HepG2 (cell line): ENCODE data around the gene TGFB2. TPM values are rescaled to one million over a fixed set of nuclear protein-coding genes. Genes with fewer than 3 reads are reported as not detected.

Experiments used
- BCL6 ChIP-seq: IDR thresholded peaks from 2 replicates; pipeline ENCODE4 v1.6.1; 2016; ENCODE audit warnings: missing genetic modification reagents, missing compliant biosample characterization
- BORCS8-MEF2B ChIP-seq: sonication (generic); formaldehyde crosslinking; IDR thresholded peaks from 2 replicates; pipeline ENCODE4 v1.8.0; 2022; ENCODE audit warnings: mild to moderate bottlenecking, missing genetic modification reagents
- FOXA3 ChIP-seq: IDR thresholded peaks from 2 replicates; pipeline ENCODE4 v1.6.1; 2016; ENCODE audit warnings: missing genetic modification reagents, missing compliant biosample characterization
- ISL2 ChIP-seq: sonication (generic); formaldehyde crosslinking; IDR thresholded peaks from 2 replicates; pipeline ENCODE4 v1.5.0; 2020; ENCODE audit warnings: missing genetic modification reagents
- NR2F2 ChIP-seq: IDR thresholded peaks from 2 replicates; pipeline ENCODE4 v1.6.1; 2012; ENCODE audit warnings: low read depth, inconsistent platforms, borderline replicate concordance
- PAF1 ChIP-seq: IDR thresholded peaks from 2 replicates; pipeline ENCODE4 v1.6.1; 2016; ENCODE audit warnings: missing genetic modification reagents, missing compliant biosample characterization
- PHF20 ChIP-seq: sonication (generic); formaldehyde crosslinking; IDR thresholded peaks from 2 replicates; pipeline ENCODE4 v1.5.0; 2020; ENCODE audit warnings: mild to moderate bottlenecking, missing genetic modification reagents
- TBX2 ChIP-seq: sonication (generic); formaldehyde crosslinking; IDR thresholded peaks from 2 replicates; pipeline ENCODE4 v1.5.0; 2020; ENCODE audit warnings: missing genetic modification reagents, mild to moderate bottlenecking, borderline replicate concordance
- polyA plus RNA-seq, 8 experiments: library from polyadenylated mRNA; depleted of rRNA in 3 of 8; stranded (reverse) in 7 of 8; unstranded in 1 of 8; fragments of >200 nt; fragmentation: Illumina TruSeq in 4 of 8; extraction: Trizol in 4 of 8; gene quantifications; 2 replicates each; pipeline versions ENCODE4 v1.2.1 to v1.2.3, GENCODE V29; 2011 to 2016; ENCODE audit warnings: low read depth in 4 of 8, missing spikeins in 1 of 8, mixed read lengths in 1 of 8; ENCODE audit not compliant: insufficient read depth in 1 of 8
- total RNA-seq, 5 experiments: library from RNA; depleted of rRNA; stranded (reverse); fragments of >200 nt; fragmentation: Illumina TruSeq; extraction: Trizol; gene quantifications; 2 replicates each; pipeline ENCODE4 v1.2.3, GENCODE V29; 2016; ENCODE audit warnings: low read depth in 1 of 5
- TF ChIP-seq, protein P1 (sequence below): sonication (generic); formaldehyde crosslinking; IDR thresholded peaks from 2 replicates; pipeline ENCODE4 v1.4.0; 2020; ENCODE audit warnings: mild to moderate bottlenecking, missing genetic modification reagents, borderline replicate concordance
- TF ChIP-seq, protein P2 (sequence below): sonication (generic); formaldehyde crosslinking; IDR thresholded peaks from 2 replicates; pipeline ENCODE4 v1.4.0; 2020; ENCODE audit warnings: missing genetic modification reagents, borderline replicate concordance
- TF ChIP-seq, protein P3 (sequence below): sonication (generic); formaldehyde crosslinking; IDR thresholded peaks from 2 replicates; pipeline ENCODE4 v1.9.0; 2022; ENCODE audit warnings: low read depth, missing genetic modification reagents
- TF ChIP-seq, protein P4 (sequence below), 2 experiments: sonication (generic) in 1 of 2; formaldehyde crosslinking in 1 of 2; IDR thresholded peaks; 2 replicates each; pipeline versions ENCODE4 v1.4.0 to v1.6.1; 2016 to 2020; ENCODE audit warnings: borderline replicate concordance in 1 of 2, low read depth in 1 of 2, mild to moderate bottlenecking in 1 of 2, missing genetic modification reagents in 1 of 2

TGFB2 gene
- total and polyA plus RNA-seq, 2 of the 13 experiments (the other 11 are each of a cell fraction or from before 2014, with no cell fraction given) = 0.07 TPM; not detected in 1

DNA sequence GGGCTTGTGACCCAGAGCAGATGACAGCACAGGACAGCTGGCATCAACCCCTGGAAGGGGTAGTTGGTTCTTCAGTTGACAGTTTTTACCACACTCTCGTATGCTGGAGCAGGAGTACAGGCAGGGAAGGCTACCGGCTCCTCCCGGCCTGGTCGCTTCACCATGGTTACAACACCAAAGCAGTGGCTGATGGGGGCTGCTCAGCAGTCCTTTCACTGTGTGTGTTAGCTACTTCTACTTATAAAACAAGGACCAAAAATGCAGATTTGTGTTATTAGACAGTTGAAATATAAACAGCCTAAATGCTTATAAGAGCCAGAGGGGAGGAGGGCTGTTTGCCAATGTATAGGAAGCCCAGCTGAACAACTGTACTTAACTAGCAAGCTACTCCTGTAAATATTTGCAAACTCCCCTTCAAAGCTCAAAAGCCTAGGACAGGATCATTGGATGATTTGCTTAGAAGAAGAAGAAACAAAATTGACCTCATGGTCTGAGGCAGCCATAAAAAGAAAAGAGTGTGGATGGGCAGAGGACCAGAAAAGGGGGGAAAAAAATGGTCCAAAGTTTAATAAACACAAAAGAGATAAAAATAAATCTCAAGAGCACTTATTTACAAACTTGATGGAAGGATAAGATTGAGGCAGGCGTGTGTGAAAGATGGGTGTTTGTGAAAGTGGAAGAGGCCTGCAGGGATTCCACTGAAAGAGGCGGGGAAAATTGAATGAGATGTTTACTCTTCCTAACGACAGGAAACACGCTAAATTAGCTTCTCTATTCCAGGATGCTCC is 57.1 kb downstream of the TGFB2 start (continued):
- TF ChIP-seq, protein P1, sequence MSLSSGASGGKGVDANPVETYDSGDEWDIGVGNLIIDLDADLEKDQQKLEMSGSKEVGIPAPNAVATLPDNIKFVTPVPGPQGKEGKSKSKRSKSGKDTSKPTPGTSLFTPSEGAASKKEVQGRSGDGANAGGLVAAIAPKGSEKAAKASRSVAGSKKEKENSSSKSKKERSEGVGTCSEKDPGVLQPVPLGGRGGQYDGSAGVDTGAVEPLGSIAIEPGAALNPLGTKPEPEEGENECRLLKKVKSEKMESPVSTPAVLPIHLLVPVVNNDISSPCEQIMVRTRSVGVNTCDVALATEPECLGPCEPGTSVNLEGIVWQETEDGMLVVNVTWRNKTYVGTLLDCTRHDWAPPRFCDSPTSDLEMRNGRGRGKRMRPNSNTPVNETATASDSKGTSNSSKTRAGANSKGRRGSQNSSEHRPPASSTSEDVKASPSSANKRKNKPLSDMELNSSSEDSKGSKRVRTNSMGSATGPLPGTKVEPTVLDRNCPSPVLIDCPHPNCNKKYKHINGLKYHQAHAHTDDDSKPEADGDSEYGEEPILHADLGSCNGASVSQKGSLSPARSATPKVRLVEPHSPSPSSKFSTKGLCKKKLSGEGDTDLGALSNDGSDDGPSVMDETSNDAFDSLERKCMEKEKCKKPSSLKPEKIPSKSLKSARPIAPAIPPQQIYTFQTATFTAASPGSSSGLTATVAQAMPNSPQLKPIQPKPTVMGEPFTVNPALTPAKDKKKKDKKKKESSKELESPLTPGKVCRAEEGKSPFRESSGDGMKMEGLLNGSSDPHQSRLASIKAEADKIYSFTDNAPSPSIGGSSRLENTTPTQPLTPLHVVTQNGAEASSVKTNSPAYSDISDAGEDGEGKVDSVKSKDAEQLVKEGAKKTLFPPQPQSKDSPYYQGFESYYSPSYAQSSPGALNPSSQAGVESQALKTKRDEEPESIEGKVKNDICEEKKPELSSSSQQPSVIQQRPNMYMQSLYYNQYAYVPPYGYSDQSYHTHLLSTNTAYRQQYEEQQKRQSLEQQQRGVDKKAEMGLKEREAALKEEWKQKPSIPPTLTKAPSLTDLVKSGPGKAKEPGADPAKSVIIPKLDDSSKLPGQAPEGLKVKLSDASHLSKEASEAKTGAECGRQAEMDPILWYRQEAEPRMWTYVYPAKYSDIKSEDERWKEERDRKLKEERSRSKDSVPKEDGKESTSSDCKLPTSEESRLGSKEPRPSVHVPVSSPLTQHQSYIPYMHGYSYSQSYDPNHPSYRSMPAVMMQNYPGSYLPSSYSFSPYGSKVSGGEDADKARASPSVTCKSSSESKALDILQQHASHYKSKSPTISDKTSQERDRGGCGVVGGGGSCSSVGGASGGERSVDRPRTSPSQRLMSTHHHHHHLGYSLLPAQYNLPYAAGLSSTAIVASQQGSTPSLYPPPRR (CRISPR knock-in tag) = peak; percentile 89
- TF ChIP-seq ISL2 (CRISPR knock-in tag) (peak; percentile 87), PHF20 (CRISPR knock-in tag) (no peak), BORCS8-MEF2B (CRISPR knock-in tag) (no peak), TBX2 (CRISPR knock-in tag) (peak; percentile 60; the same call in 1 of the 2 replicates), PAF1 (no peak), BCL6 (CRISPR knock-in tag) (peak; percentile 75), FOXA3 (CRISPR knock-in tag) (peak; percentile 61), NR2F2 (peak; percentile 57; the same call in 1 of the 2 replicates)
- TF ChIP-seq, protein P2, sequence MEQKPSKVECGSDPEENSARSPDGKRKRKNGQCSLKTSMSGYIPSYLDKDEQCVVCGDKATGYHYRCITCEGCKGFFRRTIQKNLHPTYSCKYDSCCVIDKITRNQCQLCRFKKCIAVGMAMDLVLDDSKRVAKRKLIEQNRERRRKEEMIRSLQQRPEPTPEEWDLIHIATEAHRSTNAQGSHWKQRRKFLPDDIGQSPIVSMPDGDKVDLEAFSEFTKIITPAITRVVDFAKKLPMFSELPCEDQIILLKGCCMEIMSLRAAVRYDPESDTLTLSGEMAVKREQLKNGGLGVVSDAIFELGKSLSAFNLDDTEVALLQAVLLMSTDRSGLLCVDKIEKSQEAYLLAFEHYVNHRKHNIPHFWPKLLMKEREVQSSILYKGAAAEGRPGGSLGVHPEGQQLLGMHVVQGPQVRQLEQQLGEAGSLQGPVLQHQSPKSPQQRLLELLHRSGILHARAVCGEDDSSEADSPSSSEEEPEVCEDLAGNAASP (CRISPR knock-in tag) = peak; percentile 61; the same call in 1 of the 2 replicates
- TF ChIP-seq, protein P3, sequence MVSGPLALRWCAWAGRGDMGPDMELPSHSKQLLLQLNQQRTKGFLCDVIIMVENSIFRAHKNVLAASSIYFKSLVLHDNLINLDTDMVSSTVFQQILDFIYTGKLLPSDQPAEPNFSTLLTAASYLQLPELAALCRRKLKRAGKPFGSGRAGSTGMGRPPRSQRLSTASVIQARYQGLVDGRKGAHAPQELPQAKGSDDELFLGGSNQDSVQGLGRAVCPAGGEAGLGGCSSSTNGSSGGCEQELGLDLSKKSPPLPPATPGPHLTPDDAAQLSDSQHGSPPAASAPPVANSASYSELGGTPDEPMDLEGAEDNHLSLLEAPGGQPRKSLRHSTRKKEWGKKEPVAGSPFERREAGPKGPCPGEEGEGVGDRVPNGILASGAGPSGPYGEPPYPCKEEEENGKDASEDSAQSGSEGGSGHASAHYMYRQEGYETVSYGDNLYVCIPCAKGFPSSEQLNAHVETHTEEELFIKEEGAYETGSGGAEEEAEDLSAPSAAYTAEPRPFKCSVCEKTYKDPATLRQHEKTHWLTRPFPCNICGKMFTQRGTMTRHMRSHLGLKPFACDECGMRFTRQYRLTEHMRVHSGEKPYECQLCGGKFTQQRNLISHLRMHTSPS (CRISPR knock-in tag) = no peak
- TF ChIP-seq, protein P4, sequence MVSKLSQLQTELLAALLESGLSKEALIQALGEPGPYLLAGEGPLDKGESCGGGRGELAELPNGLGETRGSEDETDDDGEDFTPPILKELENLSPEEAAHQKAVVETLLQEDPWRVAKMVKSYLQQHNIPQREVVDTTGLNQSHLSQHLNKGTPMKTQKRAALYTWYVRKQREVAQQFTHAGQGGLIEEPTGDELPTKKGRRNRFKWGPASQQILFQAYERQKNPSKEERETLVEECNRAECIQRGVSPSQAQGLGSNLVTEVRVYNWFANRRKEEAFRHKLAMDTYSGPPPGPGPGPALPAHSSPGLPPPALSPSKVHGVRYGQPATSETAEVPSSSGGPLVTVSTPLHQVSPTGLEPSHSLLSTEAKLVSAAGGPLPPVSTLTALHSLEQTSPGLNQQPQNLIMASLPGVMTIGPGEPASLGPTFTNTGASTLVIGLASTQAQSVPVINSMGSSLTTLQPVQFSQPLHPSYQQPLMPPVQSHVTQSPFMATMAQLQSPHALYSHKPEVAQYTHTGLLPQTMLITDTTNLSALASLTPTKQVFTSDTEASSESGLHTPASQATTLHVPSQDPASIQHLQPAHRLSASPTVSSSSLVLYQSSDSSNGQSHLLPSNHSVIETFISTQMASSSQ (IDR thresholded peaks at IDR 0.05; ENCODE audit: low read depth) = no peak
- TF ChIP-seq, protein P4 (CRISPR knock-in tag; IDR thresholded peaks at IDR 0.05; ENCODE audit: borderline replicate concordance) = 0 out of 2 replicates have a peak, but pooled peaks have one; percentile 38
